Body of pancreas (tissue), 4 donors: Measurements from ENCODE around the gene LOC101059915.
"Not testable (repeated sequence)": the region's sequence is repeated elsewhere in the genome, so short reads cannot be mapped to it uniquely, and the experiment has no call there.

Experiments
- ATAC-seq: fragments of 150-250 bp; one replicate; pipeline ENCODE4 v1.9.1; 2016
- DNase-seq, 4 donors: peaks; one replicate each; pipeline ENCODE4 v3.0.0-alpha.2; 2019
- H3K27ac ChIP-seq, 4 donors: fragments of 200-600 bp; sonication (generic); 1 replicate in 3 of 4; 2 replicates in 1 of 4; pipeline versions ENCODE4 v1.5.1 to v1.6.1; 2016 to 2019; ENCODE audit warnings: mild to moderate bottlenecking in 1 of 4, mixed read lengths in 1 of 4, moderate library complexity in 1 of 4
- H3K27me3 ChIP-seq, 2 donors: fragments of 200-600 bp; sonication (generic); one replicate each; pipeline ENCODE4 v1.6.0; 2016; ENCODE audit warnings: mild to moderate bottlenecking in 1 of 2
- H3K36me3 ChIP-seq, 2 donors: fragments of 200-600 bp; sonication (generic); replicated peaks in 1 of 2; 2 replicates each; pipeline ENCODE4 v1.5.1; 2016; ENCODE audit warnings: low read depth in 2 of 2; ENCODE audit not compliant: insufficient read depth in 1 of 2
- H3K4me1 ChIP-seq: fragments of 200-600 bp; sonication (generic); one replicate; pipeline ENCODE4 v1.6.0; 2016
- H3K4me3 ChIP-seq, 2 donors: fragments of 200-600 bp; sonication (generic); 1 replicate in 1 of 2; 2 replicates in 1 of 2; pipeline ENCODE4 v1.5.1; 2016 to 2019
- H3K9me3 ChIP-seq, 3 donors: fragments of 200-600 bp; sonication (generic); 1 replicate in 2 of 3; 2 replicates in 1 of 3; pipeline ENCODE4 v1.5.1; 2016
- POLR2A ChIP-seq, 3 donors: fragments of 450-650 bp; IDR thresholded peaks; one replicate each; pipeline ENCODE4 v1.6.1; 2016; ENCODE audit warnings: antibody characterized with exemption in 3 of 3, mild to moderate bottlenecking in 2 of 3
- WGBS, 2 donors: methylation state at CpG; one replicate each; pipeline ENCODE4 v1.1.5; 2017; 5-methylcytosine and 5-hydroxymethylcytosine counted together
- intact Hi-C: fragments of 100-400 bp; cut with DNase I; formaldehyde crosslinking; loops from one replicate; pipeline ENCODE4 v1.15.1; 2023
- TF ChIP-seq, protein P1 (sequence below), 7 experiments: fragments of 450-650 bp in 4 of 7; fragments of 200-600 bp in 3 of 7; sonication (generic) in 3 of 7; IDR thresholded peaks; one replicate each; pipeline ENCODE4 v1.5.1; 2016 to 2019; ENCODE audit warnings: antibody characterized with exemption in 7 of 7

Gene LOC101059915

GRCh38 chrX:71636438-71637252 is 30.7 kb upstream of the LOC101059915 start:
- H3K27ac ChIP-seq = no peak overlapping the region
- TF ChIP-seq POLR2A (IDR thresholded peaks at IDR 0.05) = no peak
- no peaks in the 10 kb centered on the region for H3K9me3 ChIP-seq
- ATAC-seq (no peak), DNase-seq (peak in 1 of 4 donors; percentile 10)
- no peak overlapping the region for H3K4me3 ChIP-seq
- WGBS, 2 donors = 72 to 87% methylated on average over 7 to 9 of the region's 9 CpGs
- H3K4me1 ChIP-seq = no peaks in the 10 kb centered on the region
- no peaks in the 10 kb centered on the region for H3K36me3 ChIP-seq
- intact Hi-C loops = no loop called here
- no peaks in the 10 kb centered on the region for H3K27me3 ChIP-seq

DNA sequence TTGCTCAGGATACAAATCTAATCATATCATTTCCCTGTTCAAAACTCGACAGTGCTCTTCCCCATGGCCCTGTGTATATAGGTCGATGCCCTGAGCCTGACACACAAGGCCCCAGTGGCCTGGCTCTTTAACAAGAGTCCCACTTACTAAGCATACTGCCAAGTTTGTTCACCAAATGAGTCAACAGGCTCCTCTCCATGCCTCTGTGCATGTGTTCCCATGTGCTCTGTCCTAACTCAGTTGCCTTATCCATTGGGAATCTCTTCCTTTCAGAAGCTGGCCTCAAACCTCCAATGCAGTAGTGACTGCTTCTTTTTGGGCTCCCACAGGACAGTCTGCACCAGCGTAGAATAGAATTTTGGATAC is 30.1 kb upstream of the LOC101059915 start:
- TF ChIP-seq, protein P1, sequence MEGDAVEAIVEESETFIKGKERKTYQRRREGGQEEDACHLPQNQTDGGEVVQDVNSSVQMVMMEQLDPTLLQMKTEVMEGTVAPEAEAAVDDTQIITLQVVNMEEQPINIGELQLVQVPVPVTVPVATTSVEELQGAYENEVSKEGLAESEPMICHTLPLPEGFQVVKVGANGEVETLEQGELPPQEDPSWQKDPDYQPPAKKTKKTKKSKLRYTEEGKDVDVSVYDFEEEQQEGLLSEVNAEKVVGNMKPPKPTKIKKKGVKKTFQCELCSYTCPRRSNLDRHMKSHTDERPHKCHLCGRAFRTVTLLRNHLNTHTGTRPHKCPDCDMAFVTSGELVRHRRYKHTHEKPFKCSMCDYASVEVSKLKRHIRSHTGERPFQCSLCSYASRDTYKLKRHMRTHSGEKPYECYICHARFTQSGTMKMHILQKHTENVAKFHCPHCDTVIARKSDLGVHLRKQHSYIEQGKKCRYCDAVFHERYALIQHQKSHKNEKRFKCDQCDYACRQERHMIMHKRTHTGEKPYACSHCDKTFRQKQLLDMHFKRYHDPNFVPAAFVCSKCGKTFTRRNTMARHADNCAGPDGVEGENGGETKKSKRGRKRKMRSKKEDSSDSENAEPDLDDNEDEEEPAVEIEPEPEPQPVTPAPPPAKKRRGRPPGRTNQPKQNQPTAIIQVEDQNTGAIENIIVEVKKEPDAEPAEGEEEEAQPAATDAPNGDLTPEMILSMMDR (IDR thresholded peaks at IDR 0.05) = no peak
- TF ChIP-seq POLR2A (IDR thresholded peaks at IDR 0.05) = no peak
- Histone ChIP-seq H3K36me3 (no peaks in the 10 kb centered on the region), H3K27me3 (no peaks in the 10 kb centered on the region), H3K9me3 (no peaks in the 10 kb centered on the region), H3K4me1 (no peaks in the 10 kb centered on the region), H3K4me3 (no peak overlapping the region), H3K27ac (no peak overlapping the region)
- peak; percentile 18 for ATAC-seq
- WGBS, 2 donors = 79 to 85% methylated on average over 2 to 3 of the region's 3 CpGs
- intact Hi-C loops = no loop called here
- DNase-seq = no peak

GRCh38 chrX:71637848-71638247 is 29.5 kb upstream of the LOC101059915 start:
- DNase-seq = no peak
- Histone ChIP-seq H3K27ac (no peak overlapping the region), H3K27me3 (no peaks in the 10 kb centered on the region), H3K9me3 (no peaks in the 10 kb centered on the region), H3K36me3 (no peaks in the 10 kb centered on the region), H3K4me1 (no peaks in the 10 kb centered on the region), H3K4me3 (no peak overlapping the region)
- WGBS, 2 donors = 64% methylated on average over 2 of the region's 4 CpGs
- ATAC-seq = no peak
- TF ChIP-seq, protein P1 (IDR thresholded peaks at IDR 0.05) = no peak
- no peak for TF ChIP-seq POLR2A (IDR thresholded peaks at IDR 0.05)
- intact Hi-C loops = no loop called here

GRCh38 chrX:71638409-71638808 is 28.9 kb upstream of the LOC101059915 start:
- no peak overlapping the region for H3K27ac ChIP-seq
- 74 to 78% methylated on average over 4 of the region's 4 CpGs for WGBS, 2 donors
- intact Hi-C loops = no loop called here

DNA sequence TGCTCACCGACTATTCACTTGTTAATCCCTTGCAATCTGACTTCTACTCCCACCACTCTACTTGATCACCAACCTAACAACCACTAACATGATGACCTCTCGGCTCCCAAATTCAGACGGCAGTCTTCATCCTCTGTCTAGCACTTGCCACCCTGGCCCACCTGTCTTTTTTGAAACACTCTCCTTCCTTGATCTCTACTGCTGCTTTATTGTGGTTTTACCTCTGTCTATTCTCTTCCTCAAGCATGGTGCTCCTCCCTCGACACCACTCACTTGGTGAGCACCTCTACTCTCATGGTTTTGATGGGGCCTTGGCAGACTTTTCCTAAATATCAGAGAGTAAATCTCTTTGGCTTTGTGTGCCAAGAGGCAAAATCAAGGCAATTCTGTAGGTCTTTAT is 27.3 kb upstream of the LOC101059915 start:
- ATAC-seq (no peak), DNase-seq (no peak)
- no peak overlapping the region for H3K27ac ChIP-seq
- intact Hi-C loops = no loop called here
- no peaks in the 10 kb centered on the region for H3K27me3 ChIP-seq
- H3K4me3 ChIP-seq = no peak overlapping the region
- H3K9me3 ChIP-seq = no peaks in the 10 kb centered on the region
- no peaks in the 10 kb centered on the region for H3K36me3 ChIP-seq
- H3K4me1 ChIP-seq = no peaks in the 10 kb centered on the region
- TF ChIP-seq POLR2A (IDR thresholded peaks at IDR 0.05) = no peak
- TF ChIP-seq, protein P1 (IDR thresholded peaks at IDR 0.05) = no peak
- 84 to 90% methylated on average over 2 to 4 of the region's 4 CpGs for WGBS, 2 donors

More at GRCh38 chrX:71638409-71638808, 28.9 kb upstream of the LOC101059915 start:
- H3K4me1 ChIP-seq = no peaks in the 10 kb centered on the region
- no peak for DNase-seq
- ATAC-seq = no peak
- TF ChIP-seq, protein P1 (IDR thresholded peaks at IDR 0.05) = no peak
- TF ChIP-seq POLR2A (IDR thresholded peaks at IDR 0.05) = no peak
- no peaks in the 10 kb centered on the region for H3K9me3 ChIP-seq
- H3K27me3 ChIP-seq = no peaks in the 10 kb centered on the region
- no peak overlapping the region for H3K4me3 ChIP-seq
- no peaks in the 10 kb centered on the region for H3K36me3 ChIP-seq

DNA sequence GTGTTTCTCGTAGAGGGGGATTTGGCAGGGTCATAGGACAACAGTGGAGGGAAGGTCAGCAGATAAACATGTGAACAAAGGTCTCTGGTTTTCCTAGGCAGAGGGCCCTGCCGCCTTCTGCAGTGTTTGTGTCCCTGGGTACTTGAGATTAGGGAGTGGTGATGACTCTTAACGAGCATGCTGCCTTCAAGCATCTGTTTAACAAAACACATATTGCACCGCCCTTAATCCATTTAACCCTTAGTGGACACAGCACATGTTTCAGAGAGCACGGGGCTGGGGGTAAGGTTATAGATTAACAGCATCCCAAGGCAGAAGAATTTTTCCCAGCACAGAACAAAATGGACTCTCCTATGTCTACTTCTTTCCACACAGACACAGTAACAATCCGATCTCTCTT is 22.9 kb upstream of the LOC101059915 start:
- H3K9me3 ChIP-seq, intact Hi-C loops, DNase-seq, H3K27ac ChIP-seq, ATAC-seq, H3K4me1 ChIP-seq, H3K4me3 ChIP-seq, H3K27me3 ChIP-seq, H3K36me3 ChIP-seq: not testable (repeated sequence)
- WGBS, 2 donors = 35 to 55% methylated on average over 2 to 6 of the region's 6 CpGs
